Measurements from ENCODE around the gene TMEM169.

TMEM169 gene, protein sequence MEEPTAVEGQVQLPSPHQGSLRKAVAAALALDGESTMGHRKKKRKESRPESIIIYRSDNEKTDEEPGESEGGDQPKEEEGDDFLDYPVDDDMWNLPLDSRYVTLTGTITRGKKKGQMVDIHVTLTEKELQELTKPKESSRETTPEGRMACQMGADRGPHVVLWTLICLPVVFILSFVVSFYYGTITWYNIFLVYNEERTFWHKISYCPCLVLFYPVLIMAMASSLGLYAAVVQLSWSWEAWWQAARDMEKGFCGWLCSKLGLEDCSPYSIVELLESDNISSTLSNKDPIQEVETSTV

DNA sequence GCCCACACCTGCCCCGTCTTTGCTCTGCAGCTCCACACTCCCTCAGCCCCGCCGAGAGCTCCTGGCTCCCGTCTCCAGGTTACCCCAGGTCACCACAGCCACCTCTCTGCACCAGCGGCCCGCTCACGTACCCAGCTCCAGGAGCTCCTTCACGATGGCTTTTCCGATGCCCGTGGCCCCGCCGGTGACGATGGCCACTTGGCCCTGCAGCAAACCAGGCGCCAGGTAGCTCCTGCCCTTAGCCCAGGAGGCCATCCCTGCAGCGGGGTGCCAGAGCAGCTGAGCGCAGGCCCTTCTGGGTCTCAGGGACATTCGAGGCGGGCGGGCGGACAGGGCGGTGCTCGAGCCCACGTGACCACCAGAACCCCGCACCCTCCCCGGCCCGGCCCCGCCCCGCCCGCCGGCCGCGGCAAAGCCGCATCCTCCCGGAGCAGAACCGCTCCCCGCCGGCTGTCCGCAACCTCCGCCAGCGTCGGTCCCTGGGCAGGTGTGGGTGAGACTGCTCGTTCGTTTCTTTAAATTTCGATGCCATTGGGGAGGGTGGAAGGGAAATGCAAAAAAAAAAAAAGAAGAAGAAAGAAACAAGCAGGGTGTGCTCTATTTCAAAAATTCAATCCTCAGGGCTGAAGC lies at the start of gene TMEM169, which contains the start of gene PECR:
Gene TMEM169 (plus strand): TSS at position 433 of the 630 bp plus-strand sequence. CDS start 14,045 bp downstream, outside the sequence.
Gene PECR (minus strand): TSS at position 323 of the 630 bp plus-strand sequence. CDS start 68 bp downstream, at position 255.
- peak; percentile 73 for DNase-seq

DNA sequence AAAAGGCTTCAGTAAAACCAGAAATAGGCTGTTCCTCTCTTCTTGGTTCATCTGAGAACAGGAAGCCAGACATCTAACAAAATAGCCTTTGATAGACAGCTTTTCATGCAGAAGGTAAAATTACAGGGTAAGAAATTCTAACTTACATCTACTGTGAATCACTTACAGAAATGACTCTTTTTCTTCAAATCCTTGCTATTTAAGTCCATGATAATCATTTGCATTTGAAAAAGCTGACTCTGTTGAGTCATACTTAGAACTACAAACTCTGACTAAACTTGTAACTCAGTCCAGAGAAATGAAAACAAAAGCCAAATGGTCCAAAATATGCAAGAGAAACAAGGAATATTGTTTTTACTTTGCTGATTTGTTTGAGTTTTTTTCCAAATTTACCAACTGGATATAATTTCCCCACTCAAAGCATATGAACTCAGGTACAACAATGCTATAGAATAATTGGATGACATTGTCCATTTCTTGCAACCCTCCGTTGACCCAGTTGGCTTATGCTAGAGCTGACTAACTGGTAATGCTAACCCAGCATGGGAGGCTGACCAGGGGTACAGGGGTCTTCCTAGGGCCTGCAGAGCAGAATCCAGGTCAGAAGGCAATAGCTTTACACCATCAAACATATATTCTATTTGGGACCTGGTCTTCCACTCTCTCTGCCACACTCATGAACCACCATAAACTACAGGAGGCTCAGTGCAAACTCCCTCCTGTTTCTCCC lies 49.6 kb upstream of the TMEM169 start:
- no peak for DNase-seq

DNA sequence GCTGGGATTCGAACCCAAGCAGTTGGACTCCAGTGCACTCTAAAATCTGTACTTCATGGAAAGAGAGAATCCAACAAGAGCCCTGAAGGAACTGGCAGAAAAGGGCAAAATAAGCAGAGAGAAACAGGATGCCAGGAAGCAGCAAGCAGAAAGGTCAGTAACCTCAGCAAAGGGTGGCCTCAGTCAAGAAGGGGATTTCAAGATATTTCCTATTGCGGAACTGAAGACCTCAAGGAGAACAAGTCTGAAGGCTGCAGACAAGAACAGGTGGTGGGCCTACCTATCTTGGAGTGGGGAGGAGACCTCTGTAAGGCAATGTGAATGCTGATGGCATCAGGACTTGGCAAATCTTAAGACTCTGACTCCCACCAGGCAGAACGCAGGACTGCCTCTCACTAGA lies 48.3 kb upstream of the TMEM169 start:
- no peak for DNase-seq

DNA sequence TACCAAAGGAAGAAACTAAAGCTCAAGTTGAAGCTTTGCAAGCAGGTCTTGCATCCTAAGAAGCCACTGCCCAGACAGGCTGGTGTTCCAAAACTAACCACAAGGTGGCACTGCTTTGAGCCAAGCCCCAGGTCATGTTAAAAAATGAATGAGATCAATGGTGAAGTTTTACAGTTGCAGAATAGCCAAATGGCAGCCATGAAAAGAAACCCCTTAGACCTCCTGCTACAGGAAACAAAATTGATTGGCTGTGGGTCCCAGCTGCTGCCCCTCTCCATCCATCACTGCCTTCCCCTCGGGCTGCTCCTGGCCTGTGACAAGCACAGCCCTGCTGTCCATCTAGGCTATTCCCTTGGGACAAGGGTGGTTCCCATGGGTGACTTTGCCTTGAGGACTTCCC lies 47.7 kb upstream of the TMEM169 start:
- DNase-seq: no peak

DNA sequence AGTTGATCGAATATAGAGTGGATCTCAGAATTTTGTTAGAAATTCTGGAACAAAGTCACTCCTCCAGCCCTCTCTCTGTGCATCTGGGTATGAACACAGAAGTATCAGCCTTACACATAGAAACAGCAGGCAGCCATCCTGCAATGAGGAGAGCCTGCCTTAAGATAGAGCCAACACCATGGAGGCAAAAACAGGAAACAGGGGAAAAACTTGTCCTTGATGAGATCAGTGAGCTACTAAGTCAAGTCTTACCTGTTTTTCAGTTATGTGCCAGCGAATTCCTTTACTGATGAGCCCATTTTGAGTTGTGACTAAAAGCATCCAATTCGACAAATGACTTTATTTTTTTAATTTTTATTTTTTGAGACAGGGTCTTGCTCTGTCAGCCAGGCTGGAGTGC lies 41.8 kb upstream of the TMEM169 start:
- DNase-seq: no peak

DNA sequence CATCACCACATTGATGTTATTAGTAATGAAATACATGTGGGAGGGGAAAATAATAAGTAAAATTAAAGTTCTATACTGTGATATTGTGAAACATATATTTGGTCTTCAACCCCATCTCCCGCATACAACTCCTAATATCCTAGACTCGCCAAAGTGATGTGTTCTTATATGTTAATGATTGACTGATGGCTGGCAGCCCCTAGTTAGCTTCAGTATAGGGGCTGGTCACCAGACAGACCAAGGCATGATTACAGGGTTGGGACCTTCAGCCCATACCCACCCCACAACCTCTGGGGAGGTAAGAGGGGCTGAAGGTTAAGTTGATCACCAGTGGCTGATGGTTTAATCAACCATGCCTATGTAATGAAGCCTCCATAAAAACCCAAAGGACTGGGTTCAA lies 40.3 kb upstream of the TMEM169 start:
- no peak for DNase-seq

DNA sequence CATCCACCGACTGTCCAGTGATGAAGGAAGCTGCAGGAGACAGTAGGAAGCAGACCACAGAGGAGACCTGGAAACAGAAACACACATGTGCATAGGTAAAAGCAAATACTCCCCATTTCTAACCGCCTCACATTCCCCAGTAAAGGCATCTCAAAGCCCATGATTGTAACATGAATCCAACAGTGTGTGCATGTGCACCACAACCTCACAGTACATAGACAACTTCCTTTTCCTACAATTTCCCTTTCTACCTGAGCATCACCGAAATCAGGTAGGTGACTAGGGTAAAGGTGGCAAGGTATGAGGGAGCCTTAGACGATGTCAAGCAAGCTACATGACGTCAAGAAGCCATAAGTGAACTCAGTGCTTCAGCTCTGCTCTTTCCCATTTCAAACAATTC lies 37.8 kb upstream of the TMEM169 start:
- no peak for DNase-seq

DNA sequence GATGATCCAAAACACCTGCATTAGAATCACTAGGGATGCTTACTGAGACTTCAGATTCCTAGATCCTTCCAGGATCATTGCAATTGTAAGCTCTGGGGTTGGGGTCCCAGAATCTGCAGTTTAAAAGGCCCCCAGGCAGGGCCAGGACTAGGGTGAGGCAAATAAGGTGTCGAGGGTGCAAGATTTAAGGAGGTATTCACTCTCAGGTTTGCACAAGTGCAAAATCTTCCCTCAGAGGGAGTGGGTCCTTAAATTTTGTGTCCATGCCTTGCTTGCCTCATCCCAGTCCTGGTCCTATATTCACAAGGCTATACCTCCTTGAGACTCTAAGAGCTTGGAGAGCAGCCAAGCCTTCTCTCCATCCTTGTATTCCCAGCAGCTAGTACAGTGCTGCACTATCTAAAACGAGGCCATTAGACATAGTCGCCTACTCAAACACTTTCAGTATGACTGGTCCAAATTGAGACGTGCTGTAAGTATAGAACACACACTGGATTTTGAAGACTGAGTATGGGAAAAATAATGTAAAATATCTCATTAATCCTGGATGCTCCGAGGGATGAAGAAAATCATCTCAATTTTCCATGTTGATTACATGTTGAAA lies 36.7 kb upstream of the TMEM169 start:
- no peak for DNase-seq

DNA sequence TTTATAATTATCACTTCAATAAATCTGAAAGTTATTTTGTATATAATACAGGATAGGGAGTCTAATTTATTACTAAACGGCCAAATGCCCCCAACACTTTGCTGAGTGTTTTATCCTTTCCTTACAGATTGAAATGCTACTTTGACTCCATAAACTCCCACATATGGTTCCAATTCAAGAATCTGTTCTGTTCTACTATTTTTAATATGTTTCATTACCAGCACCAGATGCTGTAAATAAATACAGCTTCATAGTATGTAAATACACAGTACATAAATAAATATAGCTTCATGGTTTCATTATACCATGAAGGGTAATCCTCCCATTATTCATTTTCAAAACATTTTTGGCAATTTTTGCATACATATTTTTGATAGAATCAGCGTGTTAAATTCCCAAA lies 34.3 kb upstream of the TMEM169 start:
- no peak for DNase-seq

DNA sequence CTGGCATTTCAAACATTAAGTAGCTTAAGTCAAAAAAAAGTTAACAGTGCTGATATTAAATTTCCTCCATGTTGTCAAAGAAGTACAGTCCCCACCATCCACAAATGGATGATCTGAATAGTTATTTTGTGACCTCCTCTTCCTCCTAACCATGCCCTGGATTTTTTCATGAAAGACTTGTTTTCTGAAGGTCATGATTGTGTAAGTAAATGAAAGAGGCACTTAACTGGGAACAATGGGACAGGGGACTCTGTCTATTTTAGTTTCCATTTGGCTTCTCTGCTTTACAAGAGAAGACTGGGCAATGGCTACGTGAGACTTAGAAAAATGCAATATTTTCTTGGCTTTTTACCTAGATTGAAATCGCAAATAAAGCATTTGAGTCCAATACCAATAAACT lies 32.3 kb upstream of the TMEM169 start:
- no peak for DNase-seq

DNA sequence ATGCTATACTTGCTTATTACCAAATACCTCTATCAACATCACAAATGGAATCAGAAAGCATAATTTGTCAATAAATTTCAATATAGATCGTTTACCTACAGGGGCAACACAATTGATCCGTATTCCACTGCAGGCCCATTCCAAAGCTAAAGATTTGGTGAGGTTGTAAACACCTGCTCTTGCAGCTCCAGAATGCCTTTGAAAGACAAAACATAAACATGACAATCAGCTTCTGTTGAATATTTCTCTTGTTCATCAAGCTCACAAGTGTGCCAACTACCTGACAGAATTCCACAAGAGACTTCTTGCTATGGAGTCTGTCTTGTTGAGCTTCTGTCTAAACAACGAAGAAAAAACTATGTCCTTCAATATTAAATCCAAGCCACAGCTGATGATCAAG lies 30.4 kb upstream of the TMEM169 start:
- no peak for DNase-seq

DNA sequence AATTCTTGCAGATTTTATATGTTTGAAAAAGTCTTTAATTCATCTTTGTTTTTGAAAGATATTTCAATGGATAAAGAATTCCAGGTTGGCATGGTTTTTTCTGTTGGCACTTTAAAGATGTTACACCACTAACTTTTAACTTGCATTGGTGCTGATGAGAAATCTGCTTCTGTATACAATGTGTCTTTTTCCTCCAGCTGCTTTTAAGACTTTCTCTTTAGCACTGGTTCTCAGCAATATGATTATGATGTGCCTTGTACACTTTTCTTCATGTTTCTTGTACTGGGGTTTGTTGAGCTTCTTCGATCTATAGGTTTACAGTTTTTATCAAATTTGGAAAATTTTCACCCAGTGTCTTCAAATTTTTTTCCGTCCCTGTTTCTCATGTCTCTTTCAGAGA lies 29.3 kb upstream of the TMEM169 start:
- no peak for DNase-seq

DNA sequence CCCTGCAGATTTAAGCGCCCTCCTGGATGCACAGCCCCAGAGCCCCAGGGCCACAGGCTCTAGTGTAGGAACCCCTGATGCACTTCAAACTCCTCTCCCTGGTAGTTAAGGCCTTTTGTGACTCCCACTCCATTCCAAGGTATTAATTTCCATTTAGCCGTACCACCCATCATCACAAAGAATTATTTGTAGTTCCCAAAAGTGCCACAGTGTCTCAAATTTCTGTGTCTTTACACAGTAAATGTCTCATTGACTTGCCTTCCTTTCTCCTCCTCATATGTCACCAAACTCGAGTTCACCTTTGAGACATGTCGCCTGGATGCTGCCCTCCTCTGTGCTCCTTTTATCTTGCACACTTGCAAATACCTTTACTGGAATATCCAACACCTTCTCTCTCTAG lies 26.0 kb upstream of the TMEM169 start:
- no peak for DNase-seq

DNA sequence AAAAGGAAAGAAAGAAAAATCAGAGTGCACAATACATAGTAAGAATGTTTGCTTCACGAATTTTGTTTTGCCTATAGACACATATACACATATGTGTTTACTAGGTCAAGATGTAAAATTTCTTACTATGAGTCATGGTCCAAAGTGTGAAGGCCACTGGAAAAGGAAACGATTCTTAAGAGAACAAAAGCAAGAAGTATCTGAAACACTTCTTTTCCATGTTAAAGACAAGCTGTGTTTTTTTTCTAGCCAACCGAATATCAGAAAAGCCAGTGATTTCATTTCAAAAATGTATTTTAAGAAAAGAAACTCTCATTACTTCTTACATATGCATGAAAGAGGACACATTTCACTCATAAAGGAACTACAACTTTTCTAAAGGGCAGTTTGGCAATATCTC lies 25.0 kb upstream of the TMEM169 start:
- no peak for DNase-seq

DNA sequence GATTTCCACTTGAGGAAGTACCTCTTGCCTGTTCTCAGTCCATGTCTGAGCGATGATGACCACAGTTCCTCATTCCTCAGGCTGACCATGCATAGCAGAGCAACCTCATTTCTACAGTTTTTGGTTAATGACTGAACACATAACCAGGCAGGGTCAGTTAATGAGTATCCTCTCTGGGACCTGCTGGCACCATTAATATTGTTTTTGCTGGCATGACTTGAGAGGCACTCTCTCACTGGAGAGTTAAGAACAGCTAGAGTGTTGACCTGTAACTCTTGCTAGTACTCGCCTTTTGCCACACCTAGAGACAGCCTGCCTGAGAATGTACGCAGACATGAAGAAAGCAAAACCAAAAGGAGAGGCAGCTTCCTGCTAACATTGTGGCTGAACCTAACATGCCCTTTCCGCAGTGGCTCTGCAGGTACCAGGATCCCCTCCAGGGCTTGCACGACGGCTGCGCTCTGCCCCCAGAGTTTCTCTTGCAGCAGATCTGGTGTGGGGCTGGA lies 24.0 kb upstream of the TMEM169 start:
- DNase-seq: no peak

DNA sequence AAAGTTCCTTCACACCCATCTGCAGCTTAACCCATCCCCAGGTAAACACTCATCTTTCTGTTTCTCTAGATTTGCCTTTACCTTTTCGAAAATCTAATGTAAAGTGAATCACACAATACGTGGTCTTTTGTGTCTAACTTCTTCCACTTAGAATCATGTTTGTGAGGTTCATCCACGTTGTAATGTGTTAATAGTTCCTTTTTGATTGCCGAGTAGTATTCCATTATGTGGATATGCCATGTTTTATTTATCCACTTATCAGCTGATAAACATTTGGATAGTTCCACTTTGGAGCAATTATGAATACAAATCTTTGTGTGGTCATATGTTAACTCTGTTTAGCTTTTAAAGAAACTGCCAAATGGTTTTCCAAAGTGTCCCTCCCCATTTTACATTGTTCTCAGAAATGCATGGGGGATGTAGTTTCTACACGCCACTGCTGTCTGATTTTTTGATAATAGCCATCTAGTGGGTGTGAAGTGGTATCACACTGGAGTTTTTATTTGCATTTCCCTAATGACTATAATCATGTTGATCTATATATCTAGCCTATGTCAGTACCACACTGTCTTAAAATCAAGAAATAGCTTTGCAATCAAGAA lies 22.4 kb upstream of the TMEM169 start:
- no peak for DNase-seq

DNA sequence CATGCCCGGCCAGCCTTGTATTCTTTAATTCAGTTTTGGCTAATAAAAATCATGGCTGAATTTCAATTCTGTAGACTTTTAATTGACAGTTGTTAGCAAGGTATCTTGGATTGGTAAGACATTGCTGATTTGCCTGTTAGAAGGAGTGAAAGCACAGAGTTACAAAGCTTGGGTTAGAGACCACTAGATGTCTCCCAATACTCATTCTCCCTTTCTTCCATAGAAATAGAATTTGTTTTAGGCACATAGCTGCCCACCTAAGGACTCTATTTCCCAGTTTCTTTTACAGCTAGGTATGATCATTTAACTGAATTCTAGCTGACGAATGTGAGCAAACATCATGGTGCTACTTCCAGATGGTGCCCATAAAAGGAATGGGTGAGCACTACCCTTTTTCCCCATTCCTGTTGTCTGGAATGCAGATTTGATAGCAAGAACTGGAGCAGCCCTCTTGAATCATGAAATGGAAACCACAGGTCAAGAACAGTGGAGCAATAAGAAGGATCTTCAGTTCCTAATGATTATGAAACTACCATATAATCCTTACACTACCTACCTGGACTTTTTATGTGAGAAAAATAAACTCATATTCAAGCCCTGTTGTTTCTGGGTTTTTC lies 17.6 kb upstream of the TMEM169 start:
- no peak for DNase-seq

DNA sequence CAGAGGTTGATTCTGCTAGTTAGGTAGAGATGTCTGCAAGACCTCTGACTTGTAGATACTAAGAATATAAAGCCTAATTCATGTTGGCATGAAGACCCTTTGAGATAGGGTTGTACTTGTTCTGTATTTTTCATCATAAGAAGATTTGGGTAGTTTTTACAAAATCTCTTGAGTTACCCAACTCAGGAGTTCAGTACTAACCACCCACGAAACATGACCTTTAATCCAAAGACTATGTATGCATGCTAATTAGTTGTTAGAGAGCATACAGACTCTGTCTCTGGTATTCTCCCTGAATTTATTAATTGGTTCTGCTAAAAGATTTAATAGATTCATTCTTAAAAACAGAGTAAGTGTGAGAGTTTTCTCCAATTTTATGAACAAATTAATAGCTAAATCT lies 17.1 kb upstream of the TMEM169 start:
- no peak for DNase-seq

DNA sequence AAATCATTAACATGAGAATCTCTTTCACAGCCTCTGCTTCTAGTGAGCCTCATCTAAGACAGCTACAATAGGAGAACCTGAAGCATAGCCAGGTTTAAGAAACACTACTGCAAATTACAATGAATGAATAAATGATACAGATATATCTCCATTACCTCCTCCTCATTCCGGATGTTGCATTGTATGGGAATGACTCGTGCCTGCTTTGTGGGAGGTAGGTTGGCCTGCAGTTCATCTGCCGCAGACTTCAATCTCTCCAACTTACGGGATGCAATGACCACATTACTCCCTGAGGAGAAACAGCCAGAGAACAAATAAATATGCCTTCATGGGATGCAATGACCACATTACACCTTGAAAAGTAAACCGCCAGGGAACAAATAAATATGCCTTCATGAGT lies 15.5 kb upstream of the TMEM169 start:
- DNase-seq: no peak

DNA sequence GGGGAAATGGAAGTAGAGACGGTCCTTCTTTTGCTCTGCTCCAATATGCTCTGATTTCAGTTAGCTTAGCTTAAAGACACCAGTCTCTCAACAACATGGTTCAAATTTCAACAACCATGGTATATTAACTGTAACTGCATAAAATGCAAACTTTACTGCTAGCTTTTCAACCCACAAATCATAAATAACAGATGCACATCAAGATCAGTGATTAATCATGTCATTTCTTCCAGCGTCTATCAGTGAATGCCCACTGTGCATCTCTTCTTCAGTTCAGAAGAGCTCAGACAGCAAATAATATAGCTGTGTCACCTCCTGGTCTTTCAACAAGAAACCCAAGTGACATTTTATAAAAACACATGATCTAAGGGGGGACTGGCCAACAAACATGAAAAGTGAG lies 12.7 kb upstream of the TMEM169 start:
- no peak for DNase-seq

DNA sequence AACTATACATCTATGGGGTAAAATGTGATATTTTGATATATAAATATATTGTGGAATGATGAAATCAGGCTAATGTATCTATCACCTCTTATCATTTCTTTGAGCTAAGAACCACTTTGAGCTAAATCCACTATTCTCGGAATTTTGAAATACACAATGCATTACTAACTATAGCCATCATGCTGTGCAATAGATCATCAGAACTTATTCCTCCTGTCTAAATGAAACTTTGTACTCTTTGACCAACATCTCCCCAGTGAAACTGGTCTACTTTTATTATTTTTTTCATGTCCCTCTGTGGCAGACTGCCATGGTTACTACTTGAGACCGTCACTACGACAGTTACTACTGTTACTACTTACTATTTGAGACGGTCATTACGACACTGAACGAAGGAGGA lies 11.5 kb upstream of the TMEM169 start:
- no peak for DNase-seq

DNA sequence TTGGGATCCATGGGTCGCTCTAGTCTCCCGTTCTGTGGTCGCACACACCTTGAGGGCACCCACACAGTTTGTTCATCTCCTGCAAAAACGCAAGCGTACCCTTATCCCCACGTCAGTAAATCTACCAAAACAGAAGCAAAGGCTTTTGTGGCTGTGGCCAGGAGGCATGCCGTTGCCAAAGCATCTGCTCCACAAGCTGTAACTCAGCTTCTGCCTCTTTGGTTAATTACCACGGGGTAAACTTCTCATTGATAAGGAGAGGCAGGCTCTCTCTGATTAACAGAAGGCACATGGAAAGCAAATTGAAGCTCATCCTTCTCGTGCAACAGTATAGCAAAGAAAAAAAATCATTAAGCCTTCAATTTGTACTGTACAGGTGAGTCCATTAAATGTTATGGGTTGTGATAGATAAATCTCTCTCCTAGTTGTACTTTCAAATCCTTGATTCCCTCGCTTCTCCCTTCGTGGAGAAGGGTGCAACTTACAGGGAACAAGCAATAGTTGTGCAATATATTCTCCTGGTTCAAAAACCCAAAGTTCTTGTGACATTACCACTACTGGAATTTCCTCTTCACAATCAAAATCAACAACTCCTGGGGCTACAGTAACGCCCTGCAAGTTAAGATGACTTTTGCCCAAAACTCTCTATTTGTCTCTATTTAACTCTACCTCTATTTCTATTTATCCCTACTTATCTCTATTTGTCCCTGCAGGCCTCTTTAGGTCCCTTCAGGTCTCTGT lies 10.4 kb upstream of the TMEM169 start:
- no peak for DNase-seq
